ENCODE data around the gene PIM3.
"Not testable (repeated sequence)": the region's sequence is repeated elsewhere in the genome, so short reads cannot be mapped to it uniquely, and the experiment has no call there.

PIM3 gene

GRCh38 chr22:49968313-49968830 lies 7.8 kb downstream of the PIM3 start:
- DNase-seq (ENCODE audit: low spot score): no peak

- no peak for DNase-seq (ENCODE audit: low spot score)
Observed at GRCh38 chr22:49968831-49969661, 8.5 kb downstream of the PIM3 start.

- DNase-seq (ENCODE audit: low spot score): no peak
Observed at GRCh38 chr22:49969751-49970527, 9.4 kb downstream of the PIM3 start.

- DNase-seq (ENCODE audit: low spot score): peak; percentile 94
Observed at GRCh38 chr22:49970528-49971231, 10.1 kb downstream of the PIM3 start.

- no peak for DNase-seq (ENCODE audit: low spot score)
Observed at GRCh38 chr22:49971232-49972162, 10.9 kb downstream of the PIM3 start.

- DNase-seq (ENCODE audit: low spot score): no peak
Observed at GRCh38 chr22:49972163-49973017, 11.8 kb downstream of the PIM3 start.

GRCh38 chr22:49973018-49973961 lies 12.7 kb downstream of the PIM3 start:
- DNase-seq (ENCODE audit: low spot score): no peak

GRCh38 chr22:49975543-49976389 lies 15.2 kb downstream of the PIM3 start:
- no peak for DNase-seq (ENCODE audit: low spot score)

- peak; percentile 84 for DNase-seq (ENCODE audit: low spot score)
Observed at GRCh38 chr22:49976439-49977175, 16.0 kb downstream of the PIM3 start.

- DNase-seq (ENCODE audit: low spot score): no peak
Observed at GRCh38 chr22:49977578-49977977, 17.0 kb downstream of the PIM3 start.

- no peak for DNase-seq (ENCODE audit: low spot score)
Observed at GRCh38 chr22:49979587-49980264, 19.2 kb downstream of the PIM3 start.

- DNase-seq (ENCODE audit: low spot score): not testable (repeated sequence)
Observed at GRCh38 chr22:49981799-49982198, 21.2 kb downstream of the PIM3 start.

- no peak for DNase-seq (ENCODE audit: low spot score)
Observed at GRCh38 chr22:49983148-49984042, 22.8 kb downstream of the PIM3 start.

GRCh38 chr22:49986325-49986724 lies 25.8 kb downstream of the PIM3 start:
- DNase-seq (ENCODE audit: low spot score): no peak

GRCh38 chr22:49989826-49990225 lies 29.3 kb downstream of the PIM3 start:
- DNase-seq (ENCODE audit: low spot score): not testable (repeated sequence)

- DNase-seq (ENCODE audit: low spot score): no peak
Observed at GRCh38 chr22:49991167-49991566, 30.6 kb downstream of the PIM3 start.
